GM12873 (cell line): Measurements from ENCODE around the gene CALHM1.

Source experiments
- CTCF ChIP-seq: IDR thresholded peaks from 2 replicates; pipeline ENCODE4 v1.5.1; 2012; ENCODE audit warnings: low read depth, mild to moderate bottlenecking, moderate library complexity, low read length, control low read depth; ENCODE audit not compliant: insufficient read depth; ENCODE audit errors: missing control alignments

The CALHM1 gene

GRCh38 chr10:103478671-103479070, 20.0 kb upstream of the CALHM1 start:
- no peak for TF ChIP-seq CTCF

GRCh38 chr10:103476046-103476768, 17.5 kb upstream of the CALHM1 start:
- TF ChIP-seq CTCF, result peak; percentile 78

- no peak for TF ChIP-seq CTCF
These were observed 16.7 kb upstream of the CALHM1 start for GRCh38 chr10:103475437-103475836.

GRCh38 chr10:103474077-103474476, 15.4 kb upstream of the CALHM1 start:
- no peak for TF ChIP-seq CTCF

GRCh38 chr10:103473261-103473671, 14.6 kb upstream of the CALHM1 start:
- TF ChIP-seq CTCF, result no peak

GRCh38 chr10:103472005-103472404, 13.3 kb upstream of the CALHM1 start:
- TF ChIP-seq CTCF, result peak; percentile 1

GRCh38 chr10:103470761-103471653, 12.3 kb upstream of the CALHM1 start:
- no peak for TF ChIP-seq CTCF
